Measurements from ENCODE around the gene GATM.

The GATM gene, protein sequence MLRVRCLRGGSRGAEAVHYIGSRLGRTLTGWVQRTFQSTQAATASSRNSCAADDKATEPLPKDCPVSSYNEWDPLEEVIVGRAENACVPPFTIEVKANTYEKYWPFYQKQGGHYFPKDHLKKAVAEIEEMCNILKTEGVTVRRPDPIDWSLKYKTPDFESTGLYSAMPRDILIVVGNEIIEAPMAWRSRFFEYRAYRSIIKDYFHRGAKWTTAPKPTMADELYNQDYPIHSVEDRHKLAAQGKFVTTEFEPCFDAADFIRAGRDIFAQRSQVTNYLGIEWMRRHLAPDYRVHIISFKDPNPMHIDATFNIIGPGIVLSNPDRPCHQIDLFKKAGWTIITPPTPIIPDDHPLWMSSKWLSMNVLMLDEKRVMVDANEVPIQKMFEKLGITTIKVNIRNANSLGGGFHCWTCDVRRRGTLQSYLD

DNA sequence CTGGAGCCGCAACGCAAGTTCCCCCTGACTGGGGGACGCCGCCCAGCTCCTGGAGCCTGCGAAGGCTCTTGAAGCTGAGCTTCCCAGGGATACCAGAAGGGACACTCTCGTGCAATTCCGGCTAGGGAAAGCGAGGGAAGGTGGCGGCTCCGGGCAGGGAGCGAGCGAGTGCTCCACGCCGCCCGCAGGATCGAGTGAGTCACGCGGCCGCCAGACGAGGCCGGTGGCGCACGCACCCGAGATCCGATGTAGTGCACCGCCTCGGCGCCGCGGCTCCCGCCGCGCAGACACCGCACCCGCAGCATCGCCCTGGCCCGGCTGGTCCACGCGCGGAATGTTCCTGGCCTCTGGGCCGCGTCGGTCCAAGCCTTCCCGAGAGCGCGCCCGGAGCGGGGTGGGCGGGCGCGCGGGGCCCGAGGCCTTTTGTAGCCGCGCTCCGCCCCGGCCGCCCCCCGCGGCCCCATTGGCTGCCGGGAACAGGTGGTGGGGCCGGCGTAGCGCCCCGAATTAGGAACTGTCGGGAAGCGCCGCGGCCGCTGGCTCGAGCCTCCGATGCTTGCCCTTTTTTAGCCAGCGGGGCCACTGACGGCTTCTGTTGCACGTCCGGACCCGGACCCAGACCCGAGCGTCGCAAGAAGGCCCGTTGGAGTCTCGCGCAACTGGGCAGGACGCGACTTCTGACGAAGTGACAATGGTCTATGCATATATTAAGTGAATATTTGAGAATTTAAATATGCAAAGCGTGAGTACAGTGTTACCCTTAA is at the start of gene GATM:
GATM (minus strand) TSS at position 396 of the 764 bp plus-strand sequence; CDS start at position 305, 91 bp downstream.
- no peak for DNase-seq (ENCODE audit: low spot score)

GRCh38 chr15:45427085-45427484 is 48.7 kb upstream of the GATM start:
- DNase-seq (ENCODE audit: low spot score): no peak

- no peak for DNase-seq (ENCODE audit: low spot score)
Observed at GRCh38 chr15:45425135-45425534, 46.8 kb upstream of the GATM start.

GRCh38 chr15:45424429-45424828 is 46.1 kb upstream of the GATM start:
- DNase-seq (ENCODE audit: low spot score): no peak

DNA sequence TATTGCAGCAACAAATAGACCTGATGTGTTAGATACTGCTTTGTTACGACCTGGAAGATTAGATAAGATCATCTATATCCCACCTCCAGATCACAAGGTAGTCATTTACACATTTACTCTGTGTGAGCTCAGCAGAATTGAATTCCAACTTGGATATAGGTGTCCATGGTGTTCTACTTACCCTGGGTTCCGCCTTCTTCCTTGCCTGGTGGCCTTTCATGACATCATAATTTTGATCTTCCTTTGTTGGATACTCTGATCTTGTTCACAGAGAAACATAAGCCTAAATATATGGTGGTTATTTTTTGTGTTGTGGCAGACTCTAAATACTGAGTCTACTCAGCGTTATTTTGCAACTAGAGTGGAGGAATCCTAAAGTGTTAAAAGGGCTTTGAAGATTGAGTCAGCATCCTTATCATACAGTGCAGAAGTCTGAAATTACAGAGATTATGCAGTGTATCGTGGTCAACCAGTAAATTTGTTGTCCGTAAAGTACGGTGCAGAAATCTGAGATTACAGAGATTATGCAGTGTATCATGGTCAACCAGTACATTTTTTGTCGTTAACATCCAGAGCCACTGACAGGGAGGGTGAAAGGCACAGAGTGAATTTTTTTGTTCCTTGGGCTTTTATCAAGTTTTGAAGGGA is 39.1 kb upstream of the GATM start:
- no peak for DNase-seq (ENCODE audit: low spot score)

DNA sequence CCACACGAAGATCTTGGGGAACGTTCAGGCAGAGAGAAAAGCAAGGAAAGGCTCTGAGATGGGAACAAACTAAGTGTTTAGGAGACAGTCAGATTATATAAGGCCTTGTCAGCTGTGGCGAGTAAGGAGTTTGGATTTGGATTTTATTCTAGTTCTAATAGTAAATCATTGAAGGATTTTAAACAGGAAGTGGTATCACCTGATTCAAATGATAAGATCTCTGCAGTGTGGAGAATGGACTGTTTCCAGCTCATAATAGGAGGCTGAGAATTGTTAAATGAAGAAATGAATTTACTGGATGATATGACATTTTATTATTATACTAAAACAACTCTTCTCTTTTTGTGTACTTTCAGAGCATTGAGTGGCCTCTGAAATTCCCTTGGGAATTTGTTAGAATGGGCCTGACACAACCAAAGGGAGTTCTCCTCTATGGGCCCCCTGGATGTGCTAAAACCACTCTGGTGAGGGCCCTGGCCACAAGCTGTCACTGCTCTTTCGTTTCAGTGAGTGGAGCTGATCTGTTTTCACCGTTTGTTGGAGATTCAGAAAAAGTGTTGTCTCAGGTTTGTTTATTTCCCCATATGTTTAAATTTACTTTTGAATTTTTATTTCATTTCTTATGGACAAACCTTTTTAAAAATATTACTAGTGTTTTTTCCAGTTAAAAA is 36.0 kb upstream of the GATM start:
- DNase-seq (ENCODE audit: low spot score): no peak

GRCh38 chr15:45409596-45409995 is 31.3 kb upstream of the GATM start:
- DNase-seq (ENCODE audit: low spot score): no peak

DNA sequence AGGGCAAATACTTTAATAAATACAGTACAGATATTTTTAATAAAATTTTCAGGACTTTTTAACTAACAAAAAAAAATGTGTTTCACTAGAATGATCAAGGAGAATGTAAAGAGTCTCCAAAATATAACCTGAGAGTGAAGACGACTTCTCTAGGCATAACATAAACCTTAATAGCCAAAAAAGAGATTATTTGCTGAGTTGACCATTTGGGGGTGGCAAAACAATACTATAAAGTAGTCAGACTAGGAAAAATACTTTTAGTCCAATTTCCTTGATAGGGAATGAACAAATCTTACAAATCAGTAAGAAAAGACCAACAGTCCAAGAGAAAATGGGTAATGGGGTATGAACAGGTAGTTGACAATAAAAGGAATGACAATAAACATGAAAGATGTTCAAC is 29.4 kb upstream of the GATM start:
- DNase-seq (ENCODE audit: low spot score): no peak

DNA sequence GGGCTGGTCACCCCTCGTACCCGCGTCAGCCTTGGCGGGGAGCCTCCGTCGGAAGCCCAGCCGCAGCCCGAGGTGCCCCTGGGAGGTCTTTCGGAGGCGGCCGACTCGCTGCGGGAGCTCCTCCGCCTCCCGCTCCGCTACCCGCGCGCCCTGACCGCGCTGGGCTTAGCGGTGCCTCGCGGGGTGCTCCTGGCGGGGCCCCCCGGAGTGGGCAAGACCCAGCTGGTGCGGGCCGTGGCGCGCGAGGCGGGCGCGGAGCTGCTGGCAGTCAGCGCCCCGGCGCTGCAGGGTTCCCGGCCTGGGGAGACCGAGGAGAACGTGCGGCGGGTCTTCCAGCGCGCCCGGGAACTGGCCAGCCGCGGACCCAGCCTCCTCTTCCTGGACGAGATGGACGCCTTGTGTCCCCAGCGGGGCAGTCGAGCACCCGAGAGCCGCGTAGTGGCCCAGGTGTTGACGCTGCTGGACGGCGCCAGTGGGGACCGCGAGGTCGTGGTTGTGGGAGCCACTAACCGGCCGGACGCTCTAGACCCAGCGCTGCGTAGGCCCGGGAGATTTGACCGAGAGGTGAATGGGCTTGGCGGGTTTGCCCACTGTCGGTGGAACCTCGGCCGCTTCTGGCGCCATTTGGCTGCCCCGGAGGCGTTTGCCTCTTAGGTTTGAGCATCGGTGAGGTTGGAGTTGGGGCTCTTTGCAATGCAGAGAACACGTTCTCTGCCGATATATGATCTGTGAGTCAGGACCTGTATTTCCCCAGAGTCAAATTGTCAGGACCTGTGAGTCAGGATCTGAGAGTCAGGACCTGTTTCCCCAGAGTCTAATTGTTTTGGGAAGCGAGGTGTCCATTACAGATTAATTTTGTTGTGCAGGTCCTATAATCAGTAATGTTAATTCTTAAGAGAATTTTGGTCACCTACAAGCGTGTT is 24.9 kb upstream of the GATM start:
- DNase-seq (ENCODE audit: low spot score): peak; percentile 28

DNA sequence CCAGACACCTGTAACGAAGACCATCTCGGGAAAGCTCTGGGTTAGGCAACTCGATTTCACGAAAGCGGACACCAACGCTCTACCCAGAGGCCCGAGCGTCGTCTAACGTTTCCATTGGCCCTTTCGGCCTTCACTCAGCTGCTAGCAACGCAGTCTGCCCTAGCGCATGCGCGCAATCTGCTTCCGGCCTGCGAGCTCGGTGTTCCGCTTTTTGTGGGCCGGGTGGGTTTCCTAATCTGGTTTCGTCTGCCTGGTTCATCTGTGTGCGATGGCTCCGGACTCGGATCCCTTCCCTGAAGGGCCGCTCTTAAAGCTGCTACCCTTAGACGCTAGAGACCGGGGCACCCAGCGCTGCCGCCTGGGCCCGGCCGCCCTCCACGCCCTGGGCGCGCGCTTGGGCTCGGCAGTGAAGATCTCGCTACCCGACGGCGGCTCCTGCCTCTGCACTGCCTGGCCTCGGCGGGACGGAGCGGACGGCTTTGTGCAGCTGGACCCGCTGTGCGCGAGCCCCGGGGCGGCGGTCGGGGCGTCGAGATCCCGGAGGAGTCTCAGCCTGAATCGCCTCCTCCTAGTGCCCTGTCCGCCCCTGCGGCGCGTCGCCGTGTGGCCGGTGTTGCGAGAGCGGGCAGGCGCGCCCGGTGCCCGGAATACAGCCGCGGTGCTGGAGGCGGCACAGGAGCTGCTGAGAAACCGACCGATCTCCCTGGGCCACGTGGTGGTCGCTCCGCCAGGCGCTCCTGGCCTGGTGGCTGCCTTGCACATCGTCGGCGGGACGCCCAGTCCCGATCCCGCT is 24.0 kb upstream of the GATM start:
- peak; percentile 98 for DNase-seq (ENCODE audit: low spot score)

DNA sequence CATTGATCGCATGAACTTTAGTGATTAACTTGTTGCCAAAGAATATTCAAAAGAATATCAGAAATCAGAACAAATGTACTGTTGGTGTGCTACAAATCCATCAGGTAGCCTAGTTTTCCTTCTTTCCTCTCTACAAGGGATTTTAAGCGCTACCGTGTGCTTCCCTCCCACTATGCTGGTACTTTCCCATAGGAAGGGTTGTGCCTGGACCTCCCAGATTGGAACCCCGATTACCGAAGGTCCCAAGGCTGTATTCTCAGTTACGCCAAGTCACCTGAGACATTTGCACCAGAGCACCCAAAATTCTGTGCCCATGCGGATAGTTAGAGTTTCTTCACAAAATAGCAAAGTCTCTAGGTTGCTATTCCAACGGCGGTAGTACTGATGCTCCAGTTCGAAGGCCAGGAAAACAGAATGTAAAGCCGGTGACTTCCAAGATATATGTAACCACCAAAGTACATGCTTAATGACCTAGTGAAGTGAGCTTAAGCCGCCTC is 23.4 kb upstream of the GATM start:
- no peak for DNase-seq (ENCODE audit: low spot score)

GRCh38 chr15:45399381-45400212 is 21.3 kb upstream of the GATM start:
- DNase-seq (ENCODE audit: low spot score): peak; percentile 48

DNA sequence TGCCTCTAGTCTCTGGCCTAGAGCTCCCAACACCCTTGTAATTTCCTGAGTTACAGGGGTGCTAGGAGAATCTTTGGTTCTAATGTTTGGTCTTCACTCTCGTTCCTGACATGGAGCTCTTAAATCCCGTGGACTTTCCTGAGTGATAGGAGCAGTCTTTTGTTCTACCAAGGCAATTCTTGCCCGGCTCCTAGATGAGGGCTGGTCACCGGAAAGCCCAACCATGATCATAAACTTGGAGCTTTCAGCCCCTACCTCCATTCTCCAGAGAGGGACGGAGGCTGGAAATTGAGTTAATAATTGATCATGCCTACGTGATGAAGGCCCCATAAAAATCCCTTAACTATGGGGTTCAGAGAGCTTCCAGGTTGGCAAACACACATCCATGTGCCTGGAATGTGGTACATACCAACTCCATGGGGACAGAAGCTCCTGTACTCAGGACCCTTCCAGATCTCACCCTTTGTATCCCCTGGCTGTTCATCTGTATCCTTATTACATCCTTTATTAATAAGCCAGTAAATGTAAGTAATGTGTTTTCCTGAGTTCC is 18.8 kb upstream of the GATM start:
- no peak for DNase-seq (ENCODE audit: low spot score)

GRCh38 chr15:45395943-45396342 is 17.6 kb upstream of the GATM start:
- no peak for DNase-seq (ENCODE audit: low spot score)

DNA sequence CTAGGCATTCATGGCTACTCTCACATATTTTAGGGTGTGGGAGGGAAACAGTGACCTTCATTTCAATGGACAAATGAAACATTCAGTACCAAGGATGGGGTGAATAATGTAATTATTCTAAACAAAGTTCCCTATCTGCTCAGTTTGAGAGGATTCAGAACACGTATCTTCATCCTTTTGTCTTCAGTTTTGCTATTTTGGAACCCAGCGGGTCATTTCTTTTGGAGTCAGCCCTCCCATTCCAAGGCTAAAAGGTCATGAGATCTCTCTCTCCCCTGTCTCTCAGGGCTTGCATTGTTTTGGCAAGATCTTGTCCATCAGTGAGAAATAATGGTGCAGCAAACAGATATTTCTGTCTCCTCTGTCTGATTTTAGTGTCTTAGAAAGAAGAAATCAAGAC is 16.3 kb upstream of the GATM start:
- DNase-seq (ENCODE audit: low spot score): no peak

DNA sequence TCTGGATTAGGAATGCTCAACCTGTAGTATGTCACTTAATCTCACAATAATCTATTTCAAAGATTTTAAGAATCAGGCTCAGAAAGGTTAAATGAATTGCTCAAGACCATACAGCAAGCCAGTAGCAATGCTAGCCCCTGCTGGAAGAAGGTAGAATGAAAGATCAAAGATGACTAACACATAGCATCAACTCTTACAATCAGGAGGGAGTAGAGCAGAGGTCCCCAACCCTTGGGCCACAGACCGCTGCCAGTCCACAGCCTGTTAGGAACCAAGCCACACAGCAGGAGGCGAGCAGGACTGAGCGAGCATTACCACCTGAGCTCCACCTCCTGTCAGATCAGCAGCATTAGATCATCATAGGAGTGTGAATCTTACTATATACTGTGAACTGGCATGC is 15.5 kb upstream of the GATM start:
- no peak for DNase-seq (ENCODE audit: low spot score)

GRCh38 chr15:45392584-45392855 is 14.2 kb upstream of the GATM start:
- DNase-seq (ENCODE audit: low spot score): no peak

- DNase-seq (ENCODE audit: low spot score): no peak
Observed at GRCh38 chr15:45391746-45392583, 13.6 kb upstream of the GATM start.

All from activated CD4-positive, alpha-beta T cell treated with anti-CD3 and anti-CD28 coated beads, Interleukin-2, Interleukin-4, amounts not matched to agents 100 ng/mL and 50 ng/mL, durations not matched to agents 16 hours and 8 hours (primary cell).